WTC11 (cell line): Measurements from ENCODE around the gene CFAP251.

Experiments used
- ATF1 ChIP-seq: sonication (generic); formaldehyde crosslinking; IDR thresholded peaks from 2 replicates; pipeline ENCODE4 v1.8.1; 2023; ENCODE audit warnings: mild to moderate bottlenecking, moderate library complexity, missing genetic modification reagents
- MAX ChIP-seq: sonication (generic); formaldehyde crosslinking; IDR thresholded peaks from 2 replicates; pipeline ENCODE4 v1.8.0; 2022; ENCODE audit warnings: mild to moderate bottlenecking, missing genetic modification reagents
- NFE2L1 ChIP-seq: sonication (generic); formaldehyde crosslinking; IDR thresholded peaks from 2 replicates; pipeline ENCODE4 v1.8.1; 2023; ENCODE audit warnings: missing genetic modification reagents
- TF ChIP-seq, protein P1 (sequence below): fragments of 200-600 bp; IDR thresholded peaks from 2 replicates; pipeline ENCODE4 v1.8.0; 2022; ENCODE audit warnings: antibody characterized with exemption

GRCh38 chr12:122042910-122043309 is 124.5 kb downstream of the CFAP251 start:
- TF ChIP-seq, protein P1, sequence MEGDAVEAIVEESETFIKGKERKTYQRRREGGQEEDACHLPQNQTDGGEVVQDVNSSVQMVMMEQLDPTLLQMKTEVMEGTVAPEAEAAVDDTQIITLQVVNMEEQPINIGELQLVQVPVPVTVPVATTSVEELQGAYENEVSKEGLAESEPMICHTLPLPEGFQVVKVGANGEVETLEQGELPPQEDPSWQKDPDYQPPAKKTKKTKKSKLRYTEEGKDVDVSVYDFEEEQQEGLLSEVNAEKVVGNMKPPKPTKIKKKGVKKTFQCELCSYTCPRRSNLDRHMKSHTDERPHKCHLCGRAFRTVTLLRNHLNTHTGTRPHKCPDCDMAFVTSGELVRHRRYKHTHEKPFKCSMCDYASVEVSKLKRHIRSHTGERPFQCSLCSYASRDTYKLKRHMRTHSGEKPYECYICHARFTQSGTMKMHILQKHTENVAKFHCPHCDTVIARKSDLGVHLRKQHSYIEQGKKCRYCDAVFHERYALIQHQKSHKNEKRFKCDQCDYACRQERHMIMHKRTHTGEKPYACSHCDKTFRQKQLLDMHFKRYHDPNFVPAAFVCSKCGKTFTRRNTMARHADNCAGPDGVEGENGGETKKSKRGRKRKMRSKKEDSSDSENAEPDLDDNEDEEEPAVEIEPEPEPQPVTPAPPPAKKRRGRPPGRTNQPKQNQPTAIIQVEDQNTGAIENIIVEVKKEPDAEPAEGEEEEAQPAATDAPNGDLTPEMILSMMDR: no peak
- TF ChIP-seq NFE2L1 (CRISPR knock-in tag) (no peak), MAX (no peak), ATF1 (no peak)
